HEK293T (cell line): ENCODE measurements around the gene FAM120A.

Experiments
- LEF1 ChIP-seq: fragments of 450-650 bp; IDR thresholded peaks from 2 replicates; pipeline ENCODE4 v1.6.1; 2017; ENCODE audit warnings: mild to moderate bottlenecking, borderline replicate concordance
- SP1 ChIP-seq: fragments of 450-650 bp; IDR thresholded peaks from 2 replicates; pipeline ENCODE4 v1.6.1; 2017

- TF ChIP-seq SP1 (no peak), LEF1 (no peak)
Observed at GRCh38 chr9:93597871-93598646, 146.6 kb downstream of the FAM120A start.
